ENCODE results near the gene POU3F1.

POU3F1 gene

GRCh38 chr1:38027201-38028104 lies 19.1 kb downstream of the POU3F1 start:
- H3K4me3 ChIP-seq (ENCODE audit: low read length), result peak overlapping the region; percentile 21
- peak; percentile 99 for DNase-seq (ENCODE audit: low read depth)
- no peak for TF ChIP-seq CTCF (IDR thresholded peaks at IDR 0.05; ENCODE audit: insufficient read depth, low read depth, low read length, missing control alignments)

- peak; percentile 91 for TF ChIP-seq CTCF (IDR thresholded peaks at IDR 0.05; ENCODE audit: insufficient read depth, low read depth, low read length, missing control alignments)
- peak; percentile 84 for DNase-seq (ENCODE audit: low read depth)
- no peak overlapping the region for H3K4me3 ChIP-seq (ENCODE audit: low read length)
These were observed 19.9 kb downstream of the POU3F1 start for GRCh38 chr1:38026592-38027200.

GRCh38 chr1:38025664-38026063 lies 20.9 kb downstream of the POU3F1 start:
- DNase-seq (ENCODE audit: low read depth), result no peak

GRCh38 chr1:38025233-38025632 lies 21.4 kb downstream of the POU3F1 start:
- no peak for TF ChIP-seq CTCF (IDR thresholded peaks at IDR 0.05; ENCODE audit: insufficient read depth, low read depth, low read length, missing control alignments)
- peak; percentile 79 for DNase-seq (ENCODE audit: low read depth)
- H3K4me3 ChIP-seq (ENCODE audit: low read length), result no peak overlapping the region

More at GRCh38 chr1:38025664-38026063, 20.9 kb downstream of the POU3F1 start:
- TF ChIP-seq CTCF (IDR thresholded peaks at IDR 0.05; ENCODE audit: insufficient read depth, low read depth, low read length, missing control alignments), result no peak
- H3K4me3 ChIP-seq (ENCODE audit: low read length), result no peak overlapping the region

- no peak for TF ChIP-seq CTCF (IDR thresholded peaks at IDR 0.05; ENCODE audit: insufficient read depth, low read depth, low read length, missing control alignments)
- no peak for DNase-seq (ENCODE audit: low read depth)
- H3K4me3 ChIP-seq (ENCODE audit: low read length), result no peak overlapping the region
These were observed 23.8 kb downstream of the POU3F1 start for GRCh38 chr1:38022810-38023209.

- no peak overlapping the region for H3K4me3 ChIP-seq (ENCODE audit: low read length)
- TF ChIP-seq CTCF (IDR thresholded peaks at IDR 0.05; ENCODE audit: insufficient read depth, low read depth, low read length, missing control alignments), result no peak
- no peak for DNase-seq (ENCODE audit: low read depth)
These were observed 24.6 kb downstream of the POU3F1 start for GRCh38 chr1:38021969-38022368.
